ENCODE results near the gene MTNR1A. TPM values are rescaled to one million over a fixed set of nuclear protein-coding genes. Genes with fewer than 3 reads are reported as not detected.

Gene MTNR1A
- total RNA-seq, 1 experiment from 2014 or later: 0.84 TPM

GRCh38 chr4:186534056-186534455 lies 21.3 kb downstream of the MTNR1A start:
- ChIA-PET CTCF (no interaction called here), RAD21 (ENCODE audit: low non-redundant PET in 1 of 2, low total read pairs in 2 of 2, uncharacterized antibody in 2 of 2, unreplicated experiment in 2 of 2) (no interaction called here), POLR2A (no interaction called here)
- Histone ChIP-seq H3K4me1 (ENCODE audit: control insufficient read depth in 1 of 2, insufficient read depth in 2 of 2, low read length in 2 of 2) (peaks cover 0 to 5% of the 10 kb centered on the region in 2 experiments; a peak in 2 of 4 replicates), H3K27me3 (ENCODE audit: insufficient read depth, low read length) (no peaks in the 10 kb centered on the region), H3K9me3 (ENCODE audit: control insufficient read depth in 1 of 2, insufficient read depth in 1 of 2, low read depth in 1 of 2, low read length in 2 of 2) (no peaks in the 10 kb centered on the region), H3K9me2 (ENCODE audit: insufficient read depth) (no peaks in the 10 kb centered on the region), H4K20me1 (ENCODE audit: insufficient read depth) (no peaks in the 10 kb centered on the region), H2AFZ (ENCODE audit: low read depth, low read length, poor library complexity, severe bottlenecking) (no peak overlapping the region), H3K27ac (ENCODE audit: low read depth, low read length) (no peak overlapping the region), H3K4me3 (replicated peaks in 1 of 2; ENCODE audit: low read depth in 1 of 2, low read length in 2 of 2) (no peak overlapping the region), H3K9ac (ENCODE audit: low read length) (no peak overlapping the region), H3K4me2 (ENCODE audit: low read length) (no peak overlapping the region), H3K79me2 (ENCODE audit: insufficient read depth, low read length) (no peaks in the 10 kb centered on the region), H3K36me3 (ENCODE audit: control insufficient read depth in 1 of 2, insufficient read depth in 2 of 2, low read length in 2 of 2) (no peaks in the 10 kb centered on the region)
- DNase-seq (ENCODE audit: low read depth, low spot score) (no peak), ATAC-seq (no peak)
- no peak for TF ChIP-seq RAD21 (IDR thresholded peaks at IDR 0.05; ENCODE audit: low read depth)
- no peak for TF ChIP-seq FOSL1 (IDR thresholded peaks at IDR 0.05; ENCODE audit: low read depth)
- no peak for TF ChIP-seq SIN3A (IDR thresholded peaks at IDR 0.05; ENCODE audit: low read depth)
- no peak for TF ChIP-seq CTCF (IDR thresholded peaks at IDR 0.05 in 2 of 3, conservative IDR thresholded peaks at IDR 0.05 in 1 of 3; ENCODE audit: borderline replicate concordance in 1 of 3, insufficient read depth in 1 of 3, low read depth in 2 of 3, low read length in 2 of 3)
- TF ChIP-seq REST (IDR thresholded peaks at IDR 0.05; ENCODE audit: low read depth): no peak
- no peak for TF ChIP-seq POLR2AphosphoS5 (IDR thresholded peaks at IDR 0.05; ENCODE audit: low read depth, low read length)
- no peak for TF ChIP-seq JUND (IDR thresholded peaks at IDR 0.05)
- TF ChIP-seq ZBTB33 (IDR thresholded peaks at IDR 0.05; ENCODE audit: extremely low read depth, insufficient replicate concordance, low read length): no peak
- no peak for TF ChIP-seq ATF3 (IDR thresholded peaks at IDR 0.05)
- TF ChIP-seq EZH2phosphoT487 (IDR thresholded peaks at IDR 0.05; ENCODE audit: borderline replicate concordance): no peak
- no peak for TF ChIP-seq EGR1 (IDR thresholded peaks at IDR 0.05; ENCODE audit: low read depth)
- no peak for TF ChIP-seq CEBPB (IDR thresholded peaks at IDR 0.05; ENCODE audit: low read depth)
- no peak for TF ChIP-seq SRF (IDR thresholded peaks at IDR 0.05; ENCODE audit: low read depth)
- no peak for TF ChIP-seq EZH2 (IDR thresholded peaks at IDR 0.05)
- TF ChIP-seq TCF7L2 (IDR thresholded peaks at IDR 0.05; ENCODE audit: borderline replicate concordance, extremely low read depth, insufficient read depth, insufficient read length): no peak
- TF ChIP-seq ELF1 (IDR thresholded peaks at IDR 0.05; ENCODE audit: borderline replicate concordance, low read depth): no peak
- no peak for TF ChIP-seq CBX3 (IDR thresholded peaks at IDR 0.05; ENCODE audit: low read depth)
- no peak for TF ChIP-seq ZNF274 (IDR thresholded peaks at IDR 0.05; ENCODE audit: low read depth, low read length)
- no peak for TF ChIP-seq YY1 (IDR thresholded peaks at IDR 0.05; ENCODE audit: extremely low read depth, insufficient replicate concordance, low read depth, low read length)
- intact Hi-C loops (cut with micrococcal nuclease): no loop called here
- BruUV-seq (replicated peaks): no TSS peak

Measured in HCT116 (cell line).